ENCODE results near the gene LRRN3.

Gene LRRN3

DNA sequence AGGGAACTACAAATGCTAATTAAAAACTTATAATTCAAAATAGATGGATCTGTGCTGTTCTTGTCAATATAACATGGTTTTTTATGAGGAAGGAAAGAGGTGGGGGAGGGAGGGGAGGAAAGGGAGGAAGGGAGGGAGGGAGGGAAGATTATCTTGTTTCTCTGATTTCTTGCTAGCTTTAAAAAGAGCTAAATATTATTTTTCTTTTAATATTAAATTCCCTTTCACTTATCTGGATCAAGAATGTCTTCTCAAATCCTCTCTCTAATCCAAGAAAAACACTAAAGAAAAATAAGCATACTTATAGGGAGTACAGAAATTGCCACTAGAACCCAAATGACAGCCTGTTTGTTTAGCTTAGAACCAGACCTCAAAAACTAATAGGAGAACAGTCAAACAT is 55.2 kb downstream of the LRRN3 start:
- Histone ChIP-seq H3K4me1 (ENCODE audit: low read length) (no peaks in the 10 kb centered on the region), H3K27ac (ENCODE audit: low read length) (no peak overlapping the region), H3K79me2 (ENCODE audit: low read length) (no peaks in the 10 kb centered on the region), H3K4me3 (ENCODE audit: low read length) (no peak overlapping the region), H3K9me3 (replicated peaks; ENCODE audit: insufficient read depth, low read length) (no peaks in the 10 kb centered on the region), H3K9ac (ENCODE audit: low read length) (no peak overlapping the region), H4K20me1 (ENCODE audit: insufficient read depth, low read length) (no peaks in the 10 kb centered on the region), H3F3A (ENCODE audit: insufficient read depth, low read length) (no peaks in the 10 kb centered on the region), H3K9me2 (replicated peaks; ENCODE audit: insufficient read depth, low read length) (no peaks in the 10 kb centered on the region), H3K4me2 (ENCODE audit: low read depth, low read length) (no peak overlapping the region), H3K27me3 (replicated peaks; ENCODE audit: insufficient read depth, low read length) (no peaks in the 10 kb centered on the region), H2AFZ (ENCODE audit: low read length) (no peak overlapping the region), H3K36me3 (replicated peaks; ENCODE audit: insufficient read depth, low read length) (no peaks in the 10 kb centered on the region)
- DNase-seq = no peak
- TF ChIP-seq, protein P1, sequence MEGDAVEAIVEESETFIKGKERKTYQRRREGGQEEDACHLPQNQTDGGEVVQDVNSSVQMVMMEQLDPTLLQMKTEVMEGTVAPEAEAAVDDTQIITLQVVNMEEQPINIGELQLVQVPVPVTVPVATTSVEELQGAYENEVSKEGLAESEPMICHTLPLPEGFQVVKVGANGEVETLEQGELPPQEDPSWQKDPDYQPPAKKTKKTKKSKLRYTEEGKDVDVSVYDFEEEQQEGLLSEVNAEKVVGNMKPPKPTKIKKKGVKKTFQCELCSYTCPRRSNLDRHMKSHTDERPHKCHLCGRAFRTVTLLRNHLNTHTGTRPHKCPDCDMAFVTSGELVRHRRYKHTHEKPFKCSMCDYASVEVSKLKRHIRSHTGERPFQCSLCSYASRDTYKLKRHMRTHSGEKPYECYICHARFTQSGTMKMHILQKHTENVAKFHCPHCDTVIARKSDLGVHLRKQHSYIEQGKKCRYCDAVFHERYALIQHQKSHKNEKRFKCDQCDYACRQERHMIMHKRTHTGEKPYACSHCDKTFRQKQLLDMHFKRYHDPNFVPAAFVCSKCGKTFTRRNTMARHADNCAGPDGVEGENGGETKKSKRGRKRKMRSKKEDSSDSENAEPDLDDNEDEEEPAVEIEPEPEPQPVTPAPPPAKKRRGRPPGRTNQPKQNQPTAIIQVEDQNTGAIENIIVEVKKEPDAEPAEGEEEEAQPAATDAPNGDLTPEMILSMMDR (IDR thresholded peaks at IDR 0.05; ENCODE audit: low read length) = no peak
- TF ChIP-seq EZH2phosphoT487 (IDR thresholded peaks at IDR 0.05; ENCODE audit: low read length) (no peak), EZH2 (optimal IDR thresholded peaks at IDR 0.05; ENCODE audit: low read depth, low read length) (no peak)

DNA sequence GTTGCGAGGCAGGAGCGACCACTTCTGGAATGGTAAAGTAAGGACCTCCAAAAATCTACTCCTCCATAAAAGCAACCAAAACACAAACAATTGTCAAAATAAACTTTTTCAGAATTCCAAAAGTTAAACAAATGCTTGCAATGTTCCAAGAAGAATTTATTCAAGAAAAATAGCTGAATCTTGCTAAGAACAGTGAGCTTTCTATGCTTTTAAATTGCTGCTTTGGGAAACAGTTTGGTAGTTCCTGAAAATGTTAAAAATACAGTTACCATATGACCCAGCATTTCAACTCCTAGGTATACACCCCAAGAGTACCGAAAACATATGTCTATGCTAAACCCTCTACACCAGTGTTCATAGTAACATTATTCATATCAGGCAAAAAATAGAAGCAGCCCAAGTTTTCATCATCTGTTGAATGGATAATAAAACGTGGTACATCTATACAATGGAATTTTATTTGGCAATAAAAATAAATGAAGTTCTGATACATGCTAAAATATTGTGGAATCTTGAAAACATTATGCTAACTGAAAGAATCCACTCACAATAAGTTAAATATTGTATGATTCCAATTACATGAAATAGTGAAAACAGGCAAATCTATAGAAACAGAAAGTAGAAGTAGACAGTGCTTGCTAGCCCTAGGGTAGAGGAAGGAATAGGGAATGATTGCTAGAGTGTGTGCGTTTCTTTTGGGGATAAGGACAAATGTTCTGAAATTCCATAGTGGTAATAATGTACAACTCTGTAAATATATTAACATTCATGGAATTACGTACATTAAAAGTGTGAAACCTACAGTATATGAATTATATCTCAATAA is 57.0 kb downstream of the LRRN3 start:
- no peak for DNase-seq
- no peaks in the 10 kb centered on the region for H3K9me2 ChIP-seq (replicated peaks; ENCODE audit: insufficient read depth, low read length)
- no peaks in the 10 kb centered on the region for H3K36me3 ChIP-seq (replicated peaks; ENCODE audit: insufficient read depth, low read length)
- no peaks in the 10 kb centered on the region for H3K9me3 ChIP-seq (replicated peaks; ENCODE audit: insufficient read depth, low read length)
- no peak overlapping the region for H3K9ac ChIP-seq (ENCODE audit: low read length)
- no peaks in the 10 kb centered on the region for H4K20me1 ChIP-seq (ENCODE audit: insufficient read depth, low read length)
- no peak overlapping the region for H2AFZ ChIP-seq (ENCODE audit: low read length)
- TF ChIP-seq, protein P1 (IDR thresholded peaks at IDR 0.05; ENCODE audit: low read length) = no peak
- TF ChIP-seq EZH2 (optimal IDR thresholded peaks at IDR 0.05; ENCODE audit: low read depth, low read length) = no peak
- no peak for TF ChIP-seq EZH2phosphoT487 (IDR thresholded peaks at IDR 0.05; ENCODE audit: low read length)
- H3K4me3 ChIP-seq (ENCODE audit: low read length) = no peak overlapping the region
- H3F3A ChIP-seq (ENCODE audit: insufficient read depth, low read length) = no peaks in the 10 kb centered on the region
- H3K27ac ChIP-seq (ENCODE audit: low read length) = no peak overlapping the region
- no peaks in the 10 kb centered on the region for H3K4me1 ChIP-seq (ENCODE audit: low read length)
- H3K79me2 ChIP-seq (ENCODE audit: low read length) = no peaks in the 10 kb centered on the region
- H3K4me2 ChIP-seq (ENCODE audit: low read depth, low read length) = no peak overlapping the region
- no peaks in the 10 kb centered on the region for H3K27me3 ChIP-seq (replicated peaks; ENCODE audit: insufficient read depth, low read length)

DNA sequence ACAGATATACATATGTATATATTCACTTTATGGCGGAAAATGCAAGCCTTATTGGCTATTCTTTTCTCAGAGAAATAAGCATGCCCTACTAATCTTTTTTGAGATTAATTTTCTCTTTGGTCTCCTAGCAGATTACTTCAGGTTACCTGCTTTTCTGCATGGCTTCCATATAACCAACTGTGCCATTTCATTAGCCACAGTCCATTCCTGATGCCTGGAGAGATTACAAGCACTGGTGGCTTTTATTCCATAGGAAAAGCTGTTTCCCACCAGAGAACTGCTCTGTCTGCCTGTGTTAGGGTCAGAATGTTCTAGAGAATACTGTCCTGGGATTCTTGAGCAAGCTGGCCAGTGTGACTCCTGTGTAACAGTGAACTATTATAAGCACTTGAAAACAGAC is 59.8 kb downstream of the LRRN3 start:
- Histone ChIP-seq H3F3A (ENCODE audit: insufficient read depth, low read length) (no peaks in the 10 kb centered on the region), H3K27me3 (replicated peaks; ENCODE audit: insufficient read depth, low read length) (no peaks in the 10 kb centered on the region), H2AFZ (ENCODE audit: low read length) (no peak overlapping the region), H3K4me1 (ENCODE audit: low read length) (no peaks in the 10 kb centered on the region), H4K20me1 (ENCODE audit: insufficient read depth, low read length) (no peaks in the 10 kb centered on the region), H3K9me2 (replicated peaks; ENCODE audit: insufficient read depth, low read length) (no peaks in the 10 kb centered on the region), H3K4me3 (ENCODE audit: low read length) (no peak overlapping the region), H3K79me2 (ENCODE audit: low read length) (no peaks in the 10 kb centered on the region), H3K9ac (ENCODE audit: low read length) (no peak overlapping the region), H3K4me2 (ENCODE audit: low read depth, low read length) (no peak overlapping the region), H3K9me3 (replicated peaks; ENCODE audit: insufficient read depth, low read length) (no peaks in the 10 kb centered on the region), H3K27ac (ENCODE audit: low read length) (no peak overlapping the region), H3K36me3 (replicated peaks; ENCODE audit: insufficient read depth, low read length) (no peaks in the 10 kb centered on the region)
- no peak for DNase-seq
- TF ChIP-seq EZH2 (optimal IDR thresholded peaks at IDR 0.05; ENCODE audit: low read depth, low read length) (no peak), EZH2phosphoT487 (IDR thresholded peaks at IDR 0.05; ENCODE audit: low read length) (no peak)
- TF ChIP-seq, protein P1 (IDR thresholded peaks at IDR 0.05; ENCODE audit: low read length) = no peak
